SU-DHL-6 (cell line): ENCODE measurements around the gene NID1.
A peak's percentile ranks its signal among the peaks of the same experiment; 100 is the strongest.
"Not testable (repeated sequence)": the region's sequence is repeated elsewhere in the genome, so short reads cannot be mapped to it uniquely, and the experiment has no call there.

Experiments
- H2AFZ ChIP-seq: fragments of 200-600 bp; sonication (generic); 2 replicates; pipeline ENCODE4 v1.6.1; 2014; ENCODE audit warnings: low read depth, mild to moderate bottlenecking, moderate library complexity, mixed read lengths, antibody characterized with exemption, low read length; ENCODE audit not compliant: severe bottlenecking
- H3F3A ChIP-seq: fragments of 200-600 bp; shearing (Covaris generic); 2 replicates; pipeline ENCODE4 v1.6.0; 2016; ENCODE audit warnings: antibody characterized with exemption, mild to moderate bottlenecking; ENCODE audit not compliant: insufficient read depth
- H3K27ac ChIP-seq: fragments of 200-600 bp; sonication (generic); 2 replicates; pipeline ENCODE4 v1.5.1; 2016; ENCODE audit warnings: low read depth, mild to moderate bottlenecking, low read length, moderate library complexity, mixed read lengths
- H3K27me3 ChIP-seq: fragments of 200-600 bp; sonication (generic), shearing (Covaris generic); 2 replicates; pipeline ENCODE4 v1.6.0; 2014; ENCODE audit warnings: mild to moderate bottlenecking, low read length
- H3K36me3 ChIP-seq: fragments of 200-600 bp; sonication (generic); 2 replicates; pipeline ENCODE4 v1.6.1; 2014; ENCODE audit warnings: mild to moderate bottlenecking, low read length, mixed read lengths
- H3K4me2 ChIP-seq: fragments of 300-600, 200-600 bp; shearing (Covaris generic), sonication (generic); 2 replicates; pipeline ENCODE4 v1.6.0; 2014; ENCODE audit warnings: low read length, low read depth, mild to moderate bottlenecking; ENCODE audit not compliant: poor library complexity, severe bottlenecking
- H3K4me3 ChIP-seq: fragments of 200-600 bp; sonication (generic); 2 replicates; pipeline ENCODE4 v1.5.1; 2014; ENCODE audit warnings: antibody characterized with exemption, low read length, mild to moderate bottlenecking, mixed read lengths; ENCODE audit not compliant: insufficient read depth, poor library complexity, severe bottlenecking
- H3K79me2 ChIP-seq: fragments of 200-600 bp; sonication (generic); 2 replicates; pipeline ENCODE4 v1.6.1; 2014; ENCODE audit warnings: mild to moderate bottlenecking, low read length, moderate library complexity; ENCODE audit not compliant: insufficient read depth
- H3K9ac ChIP-seq: fragments of 200-600 bp; sonication (generic); 2 replicates; pipeline ENCODE4 v1.7.0; 2014; ENCODE audit warnings: mild to moderate bottlenecking, low read length
- H3K9me2 ChIP-seq: fragments of 200-600 bp; sonication (generic); replicated peaks from 2 replicates; pipeline ENCODE4 v1.6.1; 2014; ENCODE audit warnings: low read length; ENCODE audit not compliant: insufficient read depth
- H3K9me3 ChIP-seq: fragments of 200-600 bp; sonication (generic); 2 replicates; pipeline ENCODE4 v1.6.1; 2014; ENCODE audit warnings: low read length, mixed read lengths; ENCODE audit not compliant: insufficient read depth
- H4K20me1 ChIP-seq: fragments of 200-600 bp; sonication (generic); 2 replicates; pipeline ENCODE4 v1.6.1; 2014; ENCODE audit warnings: low read depth, mild to moderate bottlenecking, antibody characterized with exemption, low read length, moderate library complexity, mixed read lengths
- EZH2phosphoT487 ChIP-seq: fragments of 200-600 bp; sonication (generic), shearing (Covaris generic); conservative IDR thresholded peaks from 2 replicates; pipeline ENCODE4 v1.6.1; 2018; ENCODE audit warnings: mild to moderate bottlenecking, antibody characterized with exemption, low read length, moderate library complexity, mixed read lengths
- TF ChIP-seq, protein P1 (sequence below): fragments of 200-600 bp; sonication (generic); IDR thresholded peaks from one replicate; pipeline ENCODE4 v1.5.1; 2017; ENCODE audit warnings: antibody characterized with exemption, mild to moderate bottlenecking, low read length, moderate library complexity; ENCODE audit not compliant: insufficient read depth, poor library complexity, severe bottlenecking

NID1 gene

DNA sequence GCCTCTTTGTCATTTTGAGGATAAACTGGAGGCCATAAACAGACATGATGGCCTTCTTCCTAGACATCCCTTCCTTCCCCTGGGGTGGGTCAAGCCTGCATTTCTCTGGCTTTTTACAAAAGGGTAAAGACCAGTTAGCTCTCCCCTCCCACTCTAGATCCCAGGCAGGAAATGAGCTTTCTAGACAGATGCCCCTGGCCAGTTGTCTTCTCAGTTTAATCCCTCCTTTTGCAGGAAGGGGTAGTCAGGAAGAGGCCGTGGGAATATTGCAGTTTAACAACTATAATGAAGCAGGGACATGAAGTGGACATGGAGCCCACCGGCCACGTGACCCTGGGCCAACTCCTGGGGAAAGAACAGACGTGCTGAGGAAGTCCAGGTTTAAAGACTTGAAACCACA is 85.7 kb downstream of the NID1 start:
- no peak overlapping the region for H3K9ac ChIP-seq
- TF ChIP-seq, protein P1, sequence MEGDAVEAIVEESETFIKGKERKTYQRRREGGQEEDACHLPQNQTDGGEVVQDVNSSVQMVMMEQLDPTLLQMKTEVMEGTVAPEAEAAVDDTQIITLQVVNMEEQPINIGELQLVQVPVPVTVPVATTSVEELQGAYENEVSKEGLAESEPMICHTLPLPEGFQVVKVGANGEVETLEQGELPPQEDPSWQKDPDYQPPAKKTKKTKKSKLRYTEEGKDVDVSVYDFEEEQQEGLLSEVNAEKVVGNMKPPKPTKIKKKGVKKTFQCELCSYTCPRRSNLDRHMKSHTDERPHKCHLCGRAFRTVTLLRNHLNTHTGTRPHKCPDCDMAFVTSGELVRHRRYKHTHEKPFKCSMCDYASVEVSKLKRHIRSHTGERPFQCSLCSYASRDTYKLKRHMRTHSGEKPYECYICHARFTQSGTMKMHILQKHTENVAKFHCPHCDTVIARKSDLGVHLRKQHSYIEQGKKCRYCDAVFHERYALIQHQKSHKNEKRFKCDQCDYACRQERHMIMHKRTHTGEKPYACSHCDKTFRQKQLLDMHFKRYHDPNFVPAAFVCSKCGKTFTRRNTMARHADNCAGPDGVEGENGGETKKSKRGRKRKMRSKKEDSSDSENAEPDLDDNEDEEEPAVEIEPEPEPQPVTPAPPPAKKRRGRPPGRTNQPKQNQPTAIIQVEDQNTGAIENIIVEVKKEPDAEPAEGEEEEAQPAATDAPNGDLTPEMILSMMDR = no peak
- TF ChIP-seq EZH2phosphoT487 = no peak
- H3K9me3 ChIP-seq = no peaks in the 10 kb centered on the region
- no peaks in the 10 kb centered on the region for H3K9me2 ChIP-seq
- no peak overlapping the region for H3K4me2 ChIP-seq
- no peak overlapping the region for H3K4me3 ChIP-seq
- H3K27me3 ChIP-seq = no peaks in the 10 kb centered on the region
- H3K27ac ChIP-seq = no peak overlapping the region
- no peaks in the 10 kb centered on the region for H3K36me3 ChIP-seq
- no peaks in the 10 kb centered on the region for H3K79me2 ChIP-seq
- no peaks in the 10 kb centered on the region for H4K20me1 ChIP-seq
- H3F3A ChIP-seq = no peaks in the 10 kb centered on the region
- no peak overlapping the region for H2AFZ ChIP-seq

DNA sequence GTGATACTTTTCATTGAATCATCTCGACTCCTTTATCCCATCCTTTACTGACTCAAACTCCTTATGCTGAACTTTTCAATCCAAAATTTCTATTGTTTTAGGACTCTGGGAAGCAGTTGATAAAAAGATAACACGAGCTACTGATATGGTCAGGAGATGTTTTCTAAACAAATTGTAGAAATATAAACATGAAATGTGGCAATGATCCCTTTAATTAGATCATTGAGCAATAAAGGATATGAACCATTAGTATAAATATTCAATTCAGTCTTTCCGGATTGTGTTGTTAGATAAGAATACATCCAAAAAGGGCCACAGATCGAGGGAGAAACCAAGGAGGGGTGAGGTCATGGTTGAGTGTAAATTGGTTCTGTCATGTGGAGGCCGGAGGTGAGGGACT is 88.4 kb downstream of the NID1 start:
- Histone ChIP-seq H3K79me2 (no peaks in the 10 kb centered on the region), H3F3A (no peaks in the 10 kb centered on the region), H3K9me3 (no peaks in the 10 kb centered on the region), H4K20me1 (no peaks in the 10 kb centered on the region), H3K27ac (no peak overlapping the region), H3K9ac (no peak overlapping the region), H3K27me3 (no peaks in the 10 kb centered on the region), H3K4me3 (no peak overlapping the region), H2AFZ (no peak overlapping the region), H3K36me3 (no peaks in the 10 kb centered on the region), H3K4me2 (no peak overlapping the region), H3K9me2 (no peaks in the 10 kb centered on the region)
- no peak for TF ChIP-seq EZH2phosphoT487
- TF ChIP-seq, protein P1 = no peak

DNA sequence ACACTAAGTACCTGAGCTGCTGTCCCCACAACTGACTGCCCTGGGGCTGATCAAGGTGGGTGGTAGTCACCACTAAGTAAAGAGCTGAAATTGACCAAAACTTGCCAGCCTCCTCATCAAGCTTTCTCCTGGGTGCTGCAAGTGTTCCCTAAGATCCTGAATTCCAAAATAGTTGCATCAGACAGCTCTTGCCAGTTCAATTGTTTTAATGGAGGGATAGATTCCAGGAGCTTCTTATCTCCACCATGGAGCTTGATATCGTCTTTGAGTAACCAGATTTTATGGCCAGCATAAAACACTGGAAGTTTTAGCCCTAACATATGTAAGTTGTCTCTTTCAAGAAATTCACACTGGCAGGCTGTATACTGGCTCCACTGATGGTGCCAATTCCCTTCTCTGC is 90.3 kb downstream of the NID1 start:
- Histone ChIP-seq H3K9me3 (no peaks in the 10 kb centered on the region), H3F3A (no peaks in the 10 kb centered on the region; the same call in 1 of the 2 replicates), H3K9me2 (no peaks in the 10 kb centered on the region), H4K20me1 (no peaks in the 10 kb centered on the region), H3K27me3 (no peaks in the 10 kb centered on the region), H2AFZ (no peak overlapping the region), H3K4me2 (no peak overlapping the region), H3K27ac (no peak overlapping the region), H3K9ac (no peak overlapping the region), H3K4me3 (no peak overlapping the region), H3K36me3 (no peaks in the 10 kb centered on the region), H3K79me2 (no peaks in the 10 kb centered on the region)
- no peak for TF ChIP-seq EZH2phosphoT487
- TF ChIP-seq, protein P1 = no peak

DNA sequence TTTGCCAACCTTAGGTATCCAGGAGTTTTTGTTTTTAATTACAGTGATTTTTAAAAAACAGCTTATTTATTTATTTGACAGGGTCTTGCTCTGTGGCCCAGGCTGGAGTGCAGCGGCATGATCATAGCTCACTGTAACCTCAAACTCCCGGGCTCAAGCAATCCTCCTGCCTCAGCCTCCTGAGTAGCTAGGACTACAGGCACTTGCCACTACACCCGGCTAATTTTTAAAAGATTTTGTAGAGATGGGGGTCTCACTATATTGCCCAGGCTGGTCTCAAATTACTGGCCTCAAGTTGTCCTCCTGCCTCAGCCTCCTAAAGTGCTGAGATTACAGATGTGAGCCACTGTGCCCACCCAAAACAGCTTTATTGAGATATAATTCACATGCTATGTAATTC is 92.2 kb downstream of the NID1 start:
- H3F3A ChIP-seq, H4K20me1 ChIP-seq, H3K9me2 ChIP-seq, H3K36me3 ChIP-seq, H3K79me2 ChIP-seq, H3K27me3 ChIP-seq, H3K9ac ChIP-seq, H3K9me3 ChIP-seq, H3K27ac ChIP-seq, H3K4me3 ChIP-seq: not testable (repeated sequence)
- Histone ChIP-seq H2AFZ (peak overlapping the region; percentile 98), H3K4me2 (peak overlapping the region; percentile 60)
